ENCODE data around the gene RPS16. TPM values are rescaled to one million over a fixed set of nuclear protein-coding genes. Genes with fewer than 3 reads are reported as not detected.
A peak's percentile ranks its signal among the peaks of the same experiment; 100 is the strongest.

Gene RPS16
- total and polyA plus RNA-seq, 2 donors (not counting 1 experiment from before 2014, with no cell fraction given) = 3,910 to 6,448 TPM

- H3K9me3 ChIP-seq (ENCODE audit: control extremely low read depth in 1 of 3, control insufficient read depth in 2 of 3, insufficient read depth in 1 of 3, low read length in 2 of 3) = peaks cover 0 to 2% (median 0%) of the 10 kb centered on the region in 3 donors
- Mint-ChIP-seq H3K27ac (peak overlapping the region; percentile 90), H3K9me3 (ENCODE audit: insufficient read depth) (no peaks in the 10 kb centered on the region), H3K4me3 (peak overlapping the region; percentile 94), H3K27me3 (no peaks in the 10 kb centered on the region), H3K4me1 (peaks cover 44% of the 10 kb centered on the region)
- TF ChIP-seq EZH2 (IDR thresholded peaks at IDR 0.05; ENCODE audit: borderline replicate concordance, insufficient read depth, low read depth, low read length, poor library complexity, severe bottlenecking) (no peak), CTCF (IDR thresholded peaks at IDR 0.05) (no peak)
- no peak overlapping the region for H2AFZ ChIP-seq (ENCODE audit: insufficient read depth, low read depth, low read length, poor library complexity, severe bottlenecking)
- peaks cover 24 to 32% of the 10 kb centered on the region in 2 donors for H3K4me1 ChIP-seq (ENCODE audit: control insufficient read depth in 2 of 2, insufficient read depth in 2 of 2, low read length in 2 of 2)
- peak overlapping the region; percentile 96 for H3K9ac ChIP-seq (ENCODE audit: low read length)
- DNase-seq = peak; percentile 51
- peak overlapping the region; percentile 42 to 96 for H3K27ac ChIP-seq (ENCODE audit: low read length in 2 of 2)
- ChIA-PET CTCF (interaction anchor here (0.6 to 3.2 kb wide), 7 partner anchors 10 to 119 kb away, joined by 3 to 11 read pairs (median 4); partner anchors contain the start of genes EID2B and RPS16), POLR2A (interaction anchor here (0.6 to 2.5 kb wide), 6 partner anchors 8 to 31 kb away, joined by 3 to 7 read pairs (median 3); partner anchors contain the start of genes RPS16, SUPT5H and ZFP36)
- intact Hi-C loops (cut with micrococcal nuclease) = loop anchor here (5.0 kb wide), 2 partner anchors 797 to 1363 kb away; partner anchors contain the start of genes EIF3K, MAP4K1, MIA and RAB4B
- H4K20me1 ChIP-seq (ENCODE audit: control insufficient read depth, insufficient read depth, low read length, poor library complexity, severe bottlenecking) = peaks cover 5% of the 10 kb centered on the region
- H3K4me3 ChIP-seq (ENCODE audit: control extremely low read depth in 1 of 5, extremely low read depth in 1 of 5, insufficient read depth in 1 of 5, low read depth in 2 of 5, low read length in 4 of 5) = peak overlapping the region in 3 of 5 experiments; percentile 90 to 93 (median 92)
- H3K27me3 ChIP-seq (replicated peaks in 1 of 4; ENCODE audit: control extremely low read depth in 1 of 4, control insufficient read depth in 3 of 4, insufficient read depth in 4 of 4, low read length in 3 of 4) = no peaks in the 10 kb centered on the region
- peaks cover 0 to 18% of the 10 kb centered on the region in 2 experiments for H3K36me3 ChIP-seq (replicated peaks in 1 of 2; ENCODE audit: control extremely low read depth in 1 of 2, control insufficient read depth in 1 of 2, extremely low read depth in 1 of 2, insufficient read depth in 2 of 2, low read length in 1 of 2)
- WGBS (ENCODE audit: insufficient coverage) = 84% methylated on average over 13 of the region's 18 CpGs
- H3K4me2 ChIP-seq (replicated peaks; ENCODE audit: low read depth, low read length, poor library complexity, severe bottlenecking) = peak overlapping the region; percentile 100
- no peak for ATAC-seq (ENCODE audit: low read depth)
- H3K79me2 ChIP-seq (ENCODE audit: control insufficient read depth, insufficient read depth, low read length) = peaks cover 10% of the 10 kb centered on the region
Observed at GRCh38 chr19:39413911-39414608, 21.7 kb downstream of the RPS16 start.
